ENCODE measurements around the gene ATP5F1A.

ATP5F1A gene

GRCh38 chr18:46040747-46041104 is 57.4 kb downstream of the ATP5F1A start:
- FAIRE-seq = no peak
- no peak for DNase-seq (ENCODE audit: insufficient read length)
- TF ChIP-seq POLR2AphosphoS5 (IDR thresholded peaks at IDR 0.05; ENCODE audit: low read depth, low read length) (no peak), POLR2A (IDR thresholded peaks at IDR 0.05; ENCODE audit: low read depth, low read length) (no peak), TAF1 (IDR thresholded peaks at IDR 0.05; ENCODE audit: borderline replicate concordance, low read depth, low read length) (no peak)

GRCh38 chr18:46040033-46040746 is 57.9 kb downstream of the ATP5F1A start:
- no peak for FAIRE-seq

DNA sequence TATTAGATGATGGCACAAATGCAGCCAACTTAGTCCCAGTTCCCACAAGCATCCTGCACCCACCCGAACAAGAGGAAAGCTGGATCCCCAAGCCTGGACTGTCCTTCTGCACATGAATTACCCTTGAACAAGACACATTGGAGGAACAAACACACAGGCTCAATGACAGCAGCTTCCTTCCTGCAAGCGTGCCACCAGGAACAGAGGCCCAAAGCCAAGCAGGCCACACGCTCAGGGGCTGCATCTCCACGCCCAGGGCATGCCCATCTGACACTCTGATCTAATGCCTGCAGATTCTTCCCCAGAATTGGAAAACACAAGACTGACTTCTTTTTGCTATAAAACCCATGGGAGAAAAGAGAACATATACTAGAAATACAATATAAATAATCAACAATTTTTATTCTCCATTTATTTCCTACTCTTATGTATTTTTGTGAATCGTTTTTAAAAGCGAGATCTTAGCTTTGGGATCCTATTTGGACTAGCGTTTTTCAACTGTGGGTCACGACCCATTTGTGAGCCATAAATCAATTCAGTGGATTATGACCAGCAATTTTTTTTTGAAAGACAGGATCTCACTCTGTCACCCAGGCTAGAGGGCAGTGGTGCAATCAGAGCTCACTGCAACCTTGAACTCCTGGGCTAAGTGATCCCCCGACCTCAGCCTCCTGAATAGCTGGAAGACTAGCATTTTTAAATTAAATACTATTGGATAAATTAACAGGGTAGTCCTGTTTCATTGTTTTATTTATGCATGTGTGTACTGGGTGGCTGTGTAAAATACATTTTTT is 60.4 kb downstream of the ATP5F1A start:
- FAIRE-seq (no peak), DNase-seq (ENCODE audit: insufficient read length) (no peak)
- TF ChIP-seq POLR2AphosphoS5 (IDR thresholded peaks at IDR 0.05; ENCODE audit: low read depth, low read length) = no peak
- TF ChIP-seq POLR2A (IDR thresholded peaks at IDR 0.05; ENCODE audit: low read depth, low read length) = no peak
- no peak for TF ChIP-seq TAF1 (IDR thresholded peaks at IDR 0.05; ENCODE audit: borderline replicate concordance, low read depth, low read length)

More at GRCh38 chr18:46040033-46040746, 57.9 kb downstream of the ATP5F1A start:
- DNase-seq (ENCODE audit: insufficient read length) = no peak
- TF ChIP-seq POLR2AphosphoS5 (IDR thresholded peaks at IDR 0.05; ENCODE audit: low read depth, low read length) (no peak), TAF1 (IDR thresholded peaks at IDR 0.05; ENCODE audit: borderline replicate concordance, low read depth, low read length) (no peak), POLR2A (IDR thresholded peaks at IDR 0.05; ENCODE audit: low read depth, low read length) (no peak)

GRCh38 chr18:46035696-46036680 is 62.1 kb downstream of the ATP5F1A start:
- FAIRE-seq = no peak
- no peak for DNase-seq (ENCODE audit: insufficient read length)
- TF ChIP-seq TAF1 (IDR thresholded peaks at IDR 0.05; ENCODE audit: borderline replicate concordance, low read depth, low read length) (no peak), POLR2AphosphoS5 (IDR thresholded peaks at IDR 0.05; ENCODE audit: low read depth, low read length) (no peak), POLR2A (IDR thresholded peaks at IDR 0.05; ENCODE audit: low read depth, low read length) (no peak)

DNA sequence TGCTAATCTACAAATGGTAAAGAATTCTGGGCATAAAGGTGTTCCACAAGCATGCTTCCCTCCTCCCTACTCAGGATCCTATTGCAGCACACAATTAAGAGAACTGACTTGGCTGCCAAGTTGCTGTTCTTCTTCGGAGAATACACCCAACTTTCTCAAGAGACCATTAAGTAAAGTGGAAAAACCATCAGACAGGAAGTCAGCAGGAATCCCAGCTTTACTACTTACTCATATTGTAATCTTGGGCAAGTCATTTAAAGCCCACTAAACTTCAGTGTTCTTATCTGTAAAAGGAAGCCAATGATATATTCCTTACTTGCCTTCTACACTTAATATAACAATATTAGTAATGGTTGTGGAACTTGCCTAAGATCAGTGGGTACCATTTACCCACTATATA is 63.9 kb downstream of the ATP5F1A start:
- no peak for TF ChIP-seq POLR2A (IDR thresholded peaks at IDR 0.05; ENCODE audit: low read depth, low read length)
- no peak for TF ChIP-seq POLR2AphosphoS5 (IDR thresholded peaks at IDR 0.05; ENCODE audit: low read depth, low read length)
- TF ChIP-seq TAF1 (IDR thresholded peaks at IDR 0.05; ENCODE audit: borderline replicate concordance, low read depth, low read length) = no peak
- FAIRE-seq = no peak
- no peak for DNase-seq (ENCODE audit: insufficient read length)

DNA sequence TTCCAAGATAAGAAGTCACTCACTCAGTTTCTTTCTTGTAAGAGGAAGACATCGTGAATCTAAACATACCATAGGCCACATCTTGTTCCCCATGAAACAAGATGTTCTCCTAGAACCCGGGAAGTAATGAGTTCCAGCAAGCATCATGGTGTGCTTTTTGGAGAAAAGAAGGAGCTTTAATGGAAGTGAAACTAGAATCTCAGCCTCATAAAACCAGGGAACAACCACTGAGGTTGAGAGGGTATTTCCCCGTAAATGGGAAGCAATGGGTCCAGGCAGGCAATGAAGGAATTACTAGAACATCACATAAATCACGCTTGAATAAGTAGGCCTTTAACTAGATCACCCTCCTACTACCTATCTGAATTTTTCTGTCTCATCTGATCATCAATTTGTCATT is 66.4 kb downstream of the ATP5F1A start:
- FAIRE-seq = no peak
- no peak for DNase-seq (ENCODE audit: insufficient read length)
- TF ChIP-seq POLR2AphosphoS5 (IDR thresholded peaks at IDR 0.05; ENCODE audit: low read depth, low read length) (no peak), TAF1 (IDR thresholded peaks at IDR 0.05; ENCODE audit: borderline replicate concordance, low read depth, low read length) (no peak), POLR2A (IDR thresholded peaks at IDR 0.05; ENCODE audit: low read depth, low read length) (no peak)

All from GM12892 (cell line).